Bone marrow (tissue), 2 donors: ENCODE results near the gene L1TD1.
"Not testable (repeated sequence)": the region's sequence is repeated elsewhere in the genome, so short reads cannot be mapped to it uniquely, and the experiment has no call there.

ENCODE experiments used
- DNase-seq, 2 donors: peaks; one replicate each; lab custom pipeline; 2025; lab: John Stamatoyannopoulos, UW

Gene L1TD1, protein sequence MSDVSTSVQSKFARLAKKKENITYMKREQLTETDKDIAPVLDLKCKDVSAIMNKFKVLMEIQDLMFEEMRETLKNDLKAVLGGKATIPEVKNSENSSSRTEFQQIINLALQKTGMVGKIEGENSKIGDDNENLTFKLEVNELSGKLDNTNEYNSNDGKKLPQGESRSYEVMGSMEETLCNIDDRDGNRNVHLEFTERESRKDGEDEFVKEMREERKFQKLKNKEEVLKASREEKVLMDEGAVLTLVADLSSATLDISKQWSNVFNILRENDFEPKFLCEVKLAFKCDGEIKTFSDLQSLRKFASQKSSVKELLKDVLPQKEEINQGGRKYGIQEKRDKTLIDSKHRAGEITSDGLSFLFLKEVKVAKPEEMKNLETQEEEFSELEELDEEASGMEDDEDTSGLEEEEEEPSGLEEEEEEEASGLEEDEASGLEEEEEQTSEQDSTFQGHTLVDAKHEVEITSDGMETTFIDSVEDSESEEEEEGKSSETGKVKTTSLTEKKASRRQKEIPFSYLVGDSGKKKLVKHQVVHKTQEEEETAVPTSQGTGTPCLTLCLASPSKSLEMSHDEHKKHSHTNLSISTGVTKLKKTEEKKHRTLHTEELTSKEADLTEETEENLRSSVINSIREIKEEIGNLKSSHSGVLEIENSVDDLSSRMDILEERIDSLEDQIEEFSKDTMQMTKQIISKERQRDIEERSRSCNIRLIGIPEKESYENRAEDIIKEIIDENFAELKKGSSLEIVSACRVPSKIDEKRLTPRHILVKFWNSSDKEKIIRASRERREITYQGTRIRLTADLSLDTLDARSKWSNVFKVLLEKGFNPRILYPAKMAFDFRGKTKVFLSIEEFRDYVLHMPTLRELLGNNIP

DNA sequence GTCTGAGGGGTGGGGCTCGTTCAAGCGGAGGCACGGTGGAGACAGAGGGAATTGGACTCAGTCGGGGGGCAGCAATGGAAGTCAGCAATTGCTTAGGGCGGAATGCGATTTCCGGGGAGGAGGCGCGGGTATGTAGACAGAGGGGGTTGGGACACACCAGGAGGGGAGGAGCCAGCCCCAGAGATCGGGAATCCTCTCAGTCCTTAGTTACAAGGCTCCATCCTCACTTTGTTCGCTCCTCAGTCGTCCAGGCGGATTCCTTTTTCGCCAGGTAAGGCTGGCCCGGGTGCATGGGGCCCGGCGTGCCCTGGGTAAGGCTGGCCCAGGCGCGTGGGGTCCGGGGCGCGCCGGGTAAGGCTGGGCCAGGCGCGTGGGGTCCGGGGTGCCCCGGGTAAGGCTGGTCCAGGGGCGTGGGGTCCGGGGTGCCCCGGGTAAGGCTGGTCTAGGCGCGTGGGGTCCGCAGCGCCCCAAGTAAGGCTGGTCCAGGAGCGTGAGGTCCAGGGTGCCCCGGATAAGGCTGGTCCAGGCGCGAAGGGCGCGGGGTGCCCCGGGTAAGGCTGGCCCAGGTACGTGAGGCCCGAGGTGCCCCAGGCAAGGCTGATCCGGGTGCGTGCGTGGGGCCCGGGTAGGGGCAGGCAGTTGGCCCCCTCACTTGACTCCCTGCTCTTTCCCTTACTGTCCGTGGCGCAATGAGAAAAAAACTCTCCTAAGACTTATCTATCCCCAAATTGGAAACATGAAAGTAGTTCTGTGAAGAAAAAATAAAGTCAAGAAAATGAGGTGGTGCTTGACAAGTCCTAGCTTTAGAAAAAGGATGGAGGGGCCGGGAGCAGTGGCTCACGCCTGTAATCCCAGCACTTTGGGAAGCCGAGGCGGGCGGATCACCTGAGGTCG is at the start of gene L1TD1:
Gene L1TD1, plus strand, starts transcription at position 199 of the 894 bp plus-strand sequence. CDS start 11,780 bp downstream, outside the sequence.
- no peak for DNase-seq

DNA sequence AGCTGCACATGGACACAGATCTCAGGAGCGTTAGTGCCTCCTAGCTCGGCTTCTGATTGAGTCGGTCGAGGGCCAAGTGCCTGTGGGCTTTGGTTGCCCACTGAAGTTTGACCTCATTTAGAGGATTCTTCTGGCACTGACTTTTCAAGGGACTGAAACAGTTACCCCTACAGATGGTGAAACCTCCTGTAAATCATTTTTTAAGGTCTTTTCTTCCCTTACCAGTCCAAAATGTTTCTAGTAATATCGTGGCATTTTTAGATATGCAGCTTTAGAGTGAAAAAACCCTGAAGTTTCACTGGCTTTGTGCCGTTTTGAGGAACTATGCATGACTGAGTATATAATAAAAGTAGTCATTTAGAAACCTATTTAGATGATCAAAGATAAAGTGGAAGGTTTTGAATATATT is 34.7 kb upstream of the L1TD1 start:
- no peak for DNase-seq

DNA sequence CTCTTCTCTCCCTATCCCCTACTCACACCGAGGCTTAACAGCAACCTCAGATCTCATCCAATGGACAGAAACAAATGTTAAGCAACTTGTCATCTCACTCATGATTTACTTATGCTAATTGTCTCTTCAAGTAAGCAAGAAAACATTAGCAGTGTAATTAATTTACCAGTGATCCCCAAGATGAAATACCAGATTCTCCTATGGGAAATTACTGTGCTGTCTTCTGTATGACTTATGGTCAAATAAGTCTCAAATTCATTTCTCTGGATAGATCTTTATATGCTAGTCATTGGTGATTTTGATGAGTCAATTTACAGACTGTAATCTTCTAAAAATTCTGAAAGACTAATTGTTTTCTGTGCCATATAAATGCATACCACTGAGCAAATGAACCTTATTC is 32.9 kb upstream of the L1TD1 start:
- no peak for DNase-seq

DNA sequence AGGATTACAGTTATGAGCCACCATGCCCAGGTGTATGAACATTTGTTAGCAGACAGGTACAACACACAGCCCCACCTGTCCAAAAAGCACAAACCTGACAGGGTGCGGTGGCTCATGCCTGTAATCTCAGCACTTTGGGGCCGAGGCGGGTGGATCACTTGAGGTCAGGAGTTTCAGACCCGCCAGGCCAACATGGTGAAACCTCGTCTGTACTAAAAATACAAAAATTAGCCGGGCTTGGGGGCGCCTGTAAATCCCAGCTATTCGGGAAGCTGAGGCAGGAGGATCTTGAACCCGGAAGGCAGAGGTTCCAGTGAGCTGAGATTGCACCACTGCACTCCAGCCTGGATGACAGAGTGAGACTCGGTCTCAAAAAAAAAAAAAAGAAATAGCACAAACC is 24.3 kb upstream of the L1TD1 start:
- not testable (repeated sequence) for DNase-seq

DNA sequence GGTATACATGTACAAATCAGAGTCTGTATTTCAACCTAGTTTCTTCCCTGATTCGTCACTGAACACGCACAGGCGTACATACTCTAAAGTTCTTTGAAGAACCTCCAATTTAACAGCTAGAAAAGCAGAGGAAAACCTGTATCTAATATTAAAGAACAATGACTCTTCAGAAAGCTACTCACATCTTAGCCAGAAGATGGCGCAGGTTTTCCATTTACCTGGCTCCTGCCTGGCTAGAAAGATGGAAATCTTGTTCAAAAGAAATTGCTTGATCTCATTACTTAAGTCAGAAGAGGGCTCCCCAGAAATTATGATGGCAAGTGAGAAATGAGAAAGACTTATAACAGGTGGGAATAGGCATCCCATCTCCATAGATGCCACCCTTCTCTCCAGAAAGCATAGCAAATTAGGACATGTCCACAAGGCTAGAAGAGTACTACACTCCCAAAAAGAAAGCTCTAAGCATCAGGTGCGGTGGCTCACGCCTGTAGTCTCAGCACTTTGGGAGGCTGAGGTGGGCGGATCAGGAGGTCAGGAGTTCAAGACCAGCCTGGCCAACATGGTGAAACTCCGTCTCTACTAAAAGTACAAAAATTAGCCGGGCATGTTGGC is 19.0 kb upstream of the L1TD1 start:
- peak in 1 of 2 donors; percentile 4 for DNase-seq

DNA sequence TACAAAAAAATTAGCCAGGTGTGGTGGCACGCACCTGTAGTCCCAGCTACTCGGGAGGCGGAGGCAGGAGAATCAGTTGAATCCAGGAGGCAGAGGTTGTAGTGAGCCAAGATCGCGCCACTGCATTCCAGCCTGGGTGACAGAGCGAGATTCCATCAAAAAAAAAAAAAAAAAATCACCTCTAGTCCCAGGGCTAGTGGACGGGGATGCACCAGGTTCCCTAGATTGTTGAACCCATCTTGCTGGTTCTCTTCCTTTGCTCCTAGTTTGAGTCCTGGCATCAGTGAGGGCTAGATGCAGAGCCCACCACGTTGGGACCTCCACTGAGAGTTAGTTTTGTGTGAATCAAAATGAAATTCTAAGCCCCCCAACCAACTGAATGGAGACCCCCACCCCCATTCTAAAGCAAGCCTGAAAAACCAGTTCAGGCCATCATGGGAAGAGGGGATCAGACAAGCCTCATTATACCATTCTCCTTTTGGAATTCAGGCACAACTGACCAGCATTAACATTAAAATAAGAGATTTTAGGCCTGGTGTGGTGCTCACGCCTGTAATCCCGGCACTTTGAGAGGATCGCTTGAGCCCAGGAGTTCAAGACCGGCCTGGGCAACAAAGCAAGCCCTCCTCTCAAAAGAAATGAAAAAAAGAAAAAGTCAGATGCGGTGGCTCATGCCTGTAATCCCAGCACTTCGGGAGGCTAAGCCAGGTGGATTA is 17.9 kb upstream of the L1TD1 start:
- DNase-seq = no peak

DNA sequence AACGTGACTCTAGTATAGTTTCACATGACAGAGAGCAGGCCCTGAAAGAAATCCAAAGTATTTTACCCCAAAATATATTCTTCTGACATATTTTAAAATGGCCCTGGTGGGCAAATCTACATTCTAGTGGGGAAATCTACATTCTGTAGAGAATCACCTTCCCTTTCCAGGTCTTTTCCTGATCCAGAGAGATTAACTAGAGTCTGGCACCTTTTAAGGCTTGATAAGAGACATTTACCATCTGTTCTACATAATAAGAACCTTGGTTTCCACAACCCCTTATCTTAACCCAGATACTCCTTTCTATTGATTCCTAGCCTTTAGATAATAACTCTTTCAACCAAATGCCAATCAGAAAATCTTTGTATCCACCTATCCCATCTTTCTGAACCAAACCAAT is 17.0 kb upstream of the L1TD1 start:
- no peak for DNase-seq

DNA sequence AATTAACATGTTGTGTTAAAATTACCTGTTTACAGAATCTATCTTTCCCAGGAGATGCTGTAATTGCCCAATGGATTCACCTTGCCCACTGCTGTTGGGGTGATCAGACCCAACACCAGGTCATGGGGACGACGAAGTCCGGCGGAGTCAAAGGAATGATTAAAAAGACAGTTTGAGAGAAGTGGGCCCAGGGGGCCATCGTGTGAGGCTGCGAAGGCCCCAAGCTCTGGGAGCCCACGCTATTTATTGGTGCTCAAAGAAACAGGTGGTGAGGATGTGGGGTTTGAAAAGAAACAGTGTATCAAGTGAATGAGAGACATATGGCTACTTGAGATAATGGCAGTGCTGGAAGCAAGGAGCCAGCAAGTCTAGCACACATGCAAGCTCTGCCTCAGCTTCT is 16.3 kb upstream of the L1TD1 start:
- no peak for DNase-seq

DNA sequence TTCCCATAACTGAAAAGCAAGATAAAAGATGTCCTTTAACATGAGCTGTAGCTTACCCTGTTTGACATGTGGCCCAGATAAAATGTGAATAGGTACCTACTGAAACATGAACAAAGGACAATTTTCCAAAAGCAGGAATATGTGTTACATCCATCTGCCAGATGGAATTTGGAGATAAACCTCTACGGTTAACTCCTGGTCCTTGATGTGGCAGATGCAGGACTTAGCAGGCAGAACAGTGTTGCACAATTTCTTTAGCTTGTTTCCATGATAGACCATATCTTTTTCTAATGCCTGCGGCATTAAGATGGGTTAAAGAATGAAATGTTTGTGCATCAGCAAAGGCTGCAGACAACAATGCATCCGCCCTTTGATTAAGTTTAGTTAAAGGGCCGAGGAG is 14.6 kb upstream of the L1TD1 start:
- not testable (repeated sequence) for DNase-seq

DNA sequence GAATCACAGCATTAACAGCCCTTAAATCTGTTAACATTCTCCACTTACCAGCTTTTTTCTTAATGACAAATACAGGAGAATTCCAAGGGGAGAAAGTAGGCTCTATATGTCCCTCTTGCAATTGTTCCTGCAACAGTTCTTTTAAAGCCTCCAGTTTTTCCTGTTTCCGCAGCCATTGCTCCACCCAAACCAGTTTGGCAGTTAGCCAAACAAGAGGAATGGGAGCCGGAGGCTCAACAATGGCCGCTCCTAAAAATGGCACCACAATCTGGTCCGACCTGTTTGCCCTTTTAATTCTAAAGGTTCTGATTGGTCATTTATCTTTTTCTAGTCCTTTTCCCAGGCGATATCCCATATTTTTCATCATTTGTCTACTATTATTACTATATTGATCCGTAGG is 14.0 kb upstream of the L1TD1 start:
- no peak for DNase-seq

DNA sequence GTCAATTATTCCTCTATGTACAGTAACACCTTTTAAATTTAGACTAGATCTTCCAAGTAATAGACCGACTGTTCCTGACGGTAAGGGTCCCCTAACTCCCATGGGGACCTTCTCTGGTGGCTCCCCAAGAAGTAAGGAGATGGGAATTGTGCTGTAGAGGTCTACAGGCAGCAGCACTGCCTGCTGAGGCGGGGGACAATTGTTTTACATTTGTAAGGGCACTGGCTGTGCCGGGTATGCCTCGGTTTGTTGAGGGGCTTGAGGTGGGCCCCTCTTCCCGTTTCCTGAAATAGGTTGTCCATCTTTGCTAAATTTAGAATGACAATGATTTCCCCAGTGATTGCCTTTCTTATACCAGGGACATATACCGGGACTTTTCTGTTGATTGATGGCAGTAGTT is 13.1 kb upstream of the L1TD1 start:
- no peak for DNase-seq

DNA sequence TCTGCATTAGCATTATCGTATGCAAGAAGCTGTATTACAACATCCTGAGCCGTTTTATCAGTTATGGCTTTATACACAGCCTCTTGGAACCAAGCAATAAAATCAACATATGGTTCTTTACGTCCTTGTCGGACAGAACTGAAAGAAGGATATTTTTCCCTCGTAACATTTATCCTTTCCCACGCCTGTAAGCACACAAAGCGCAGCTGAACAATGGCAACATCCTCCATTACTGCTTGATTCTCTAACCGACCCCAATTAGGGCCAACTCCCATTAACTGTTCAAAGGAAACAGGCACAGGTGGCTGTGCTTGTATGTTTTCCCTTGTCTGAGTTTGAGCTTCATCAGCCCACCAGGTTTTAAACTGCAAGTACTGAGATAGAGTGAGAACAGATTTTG is 12.5 kb upstream of the L1TD1 start:
- DNase-seq = not testable (repeated sequence)

DNA sequence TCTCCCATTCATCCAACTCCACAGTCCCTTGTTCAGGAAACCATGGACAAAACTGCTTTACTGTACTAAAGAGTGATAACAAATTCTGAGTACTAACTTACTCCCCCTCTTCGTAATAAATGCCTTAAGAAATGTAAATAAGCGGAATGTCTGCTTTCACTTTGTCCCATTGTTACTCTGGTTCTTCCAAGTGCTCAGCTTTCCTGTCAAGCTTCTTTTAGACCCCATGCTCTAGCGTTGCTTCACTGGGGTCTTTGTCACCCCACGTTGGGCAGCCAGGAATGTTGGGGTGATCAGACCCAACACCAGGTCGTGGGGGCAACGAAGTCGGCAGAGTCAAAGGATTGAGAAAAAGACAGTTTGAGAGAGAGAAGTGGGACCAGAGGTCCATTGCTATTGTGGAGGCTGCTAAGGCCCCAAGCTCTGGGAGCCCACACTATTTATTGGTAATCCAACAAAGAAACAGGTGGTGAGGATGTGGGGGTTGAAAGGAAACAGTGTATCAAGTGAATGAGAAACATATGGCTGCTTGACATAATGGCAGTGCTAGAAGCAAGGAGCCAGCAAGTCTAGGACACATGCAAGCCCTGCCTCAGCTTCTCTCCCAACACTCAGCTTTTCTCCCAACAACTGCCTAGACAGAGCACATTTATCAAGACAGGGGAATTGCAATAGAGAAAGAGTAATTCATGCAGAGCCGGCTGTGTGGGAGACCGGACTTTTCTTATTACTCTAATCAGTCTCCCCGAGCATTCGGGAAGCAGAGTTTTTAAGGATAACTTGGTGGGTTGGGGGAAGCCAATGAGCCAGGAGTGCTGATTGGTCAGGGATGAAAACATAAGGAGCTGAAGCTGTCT is 11.3 kb upstream of the L1TD1 start:
- DNase-seq = not testable (repeated sequence)

DNA sequence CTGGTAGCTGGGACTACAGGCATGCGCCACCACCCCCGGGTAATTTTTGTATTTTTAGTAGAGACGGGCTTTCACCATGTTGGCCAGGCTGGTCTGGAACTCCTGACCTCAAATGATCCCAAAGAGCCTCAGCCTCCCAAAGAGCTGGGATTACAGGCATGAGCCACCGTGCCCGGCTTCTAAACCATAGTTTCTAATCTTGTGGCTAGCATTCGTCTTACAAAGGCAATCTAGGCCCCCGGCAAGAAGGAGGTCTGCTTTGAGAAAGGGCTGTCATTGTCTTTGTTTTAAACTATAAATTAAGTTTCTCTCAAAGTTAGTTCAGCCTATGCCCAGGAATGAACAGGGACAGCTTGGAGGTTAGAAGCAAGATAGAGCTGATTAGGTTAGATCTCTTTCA is 10.3 kb upstream of the L1TD1 start:
- no peak for DNase-seq

DNA sequence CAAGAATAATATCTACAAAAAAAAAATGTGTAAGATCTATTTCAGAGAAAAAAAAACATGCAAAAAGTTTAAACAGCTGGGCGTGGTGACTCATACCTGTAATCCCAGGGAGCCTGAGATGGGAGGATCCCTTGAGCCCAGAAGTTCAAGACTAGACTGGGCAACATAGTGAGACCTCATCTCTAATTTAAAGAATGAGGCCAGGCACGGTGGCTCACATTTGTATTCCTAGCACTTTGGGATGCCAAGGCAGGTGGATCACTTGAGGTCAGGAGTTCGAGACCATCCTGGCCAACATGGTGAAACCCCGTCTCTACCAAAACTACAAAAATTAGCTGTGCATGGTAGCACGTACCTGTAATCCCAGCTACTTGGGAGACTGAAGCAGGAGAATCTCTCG is 9.4 kb upstream of the L1TD1 start:
- not testable (repeated sequence) for DNase-seq

DNA sequence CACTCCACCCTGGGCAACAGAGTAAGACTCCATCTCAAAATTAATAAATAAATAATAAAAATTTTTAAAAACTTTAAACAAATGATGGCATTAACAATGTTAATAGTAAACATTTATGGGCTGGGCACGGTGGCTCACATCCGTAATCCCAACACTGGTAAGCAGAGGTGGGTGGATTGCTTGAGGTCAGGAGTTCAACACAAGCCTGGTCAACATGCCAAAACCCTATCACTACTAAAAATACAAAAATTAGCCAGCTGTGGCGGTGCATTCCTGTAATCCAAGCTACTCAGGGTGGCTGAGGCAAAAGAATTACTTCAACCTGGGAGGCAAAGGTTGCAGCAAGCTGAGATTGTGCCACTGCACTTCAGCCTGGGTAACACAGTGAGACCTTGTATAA is 9.0 kb upstream of the L1TD1 start:
- DNase-seq = no peak

DNA sequence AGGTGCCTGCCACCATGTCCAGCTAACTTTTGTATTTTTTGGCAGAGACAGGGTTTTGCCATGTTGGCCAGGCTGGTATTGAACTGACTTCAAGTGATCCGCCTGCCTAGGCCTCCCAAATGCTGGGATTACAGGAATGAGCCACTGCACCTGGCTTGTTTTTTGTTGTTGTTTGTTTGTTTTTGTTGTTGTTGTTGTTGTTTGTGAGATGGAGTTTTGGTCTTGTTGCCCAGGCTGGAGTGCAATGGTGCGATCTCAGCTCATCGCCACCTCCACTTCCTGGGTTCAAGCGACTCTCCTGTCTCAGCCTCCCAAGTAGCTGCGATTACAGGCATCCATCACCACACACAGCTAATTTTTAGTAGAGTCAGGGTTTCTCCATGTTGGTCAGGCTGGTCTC is 7.1 kb upstream of the L1TD1 start:
- no peak for DNase-seq

DNA sequence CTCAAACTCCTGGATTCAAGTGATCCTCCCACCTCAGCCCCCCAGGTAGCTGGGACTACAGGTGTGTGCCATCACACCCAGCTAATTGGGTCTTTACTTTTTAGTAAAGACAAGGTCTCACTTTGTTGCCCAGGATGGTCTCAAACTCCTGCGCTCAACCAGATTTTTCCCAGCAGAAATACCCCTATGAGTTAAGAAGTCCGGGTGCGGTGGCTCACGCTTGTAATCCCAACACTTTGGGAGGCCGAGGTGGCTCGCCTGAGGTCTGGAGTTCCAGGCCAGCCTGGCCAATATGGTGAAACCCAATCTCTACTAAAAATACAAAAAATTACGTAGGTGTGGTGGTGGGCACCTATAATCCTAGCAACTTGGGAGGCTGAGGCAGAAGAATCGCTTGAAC is 6.5 kb upstream of the L1TD1 start:
- no peak for DNase-seq

DNA sequence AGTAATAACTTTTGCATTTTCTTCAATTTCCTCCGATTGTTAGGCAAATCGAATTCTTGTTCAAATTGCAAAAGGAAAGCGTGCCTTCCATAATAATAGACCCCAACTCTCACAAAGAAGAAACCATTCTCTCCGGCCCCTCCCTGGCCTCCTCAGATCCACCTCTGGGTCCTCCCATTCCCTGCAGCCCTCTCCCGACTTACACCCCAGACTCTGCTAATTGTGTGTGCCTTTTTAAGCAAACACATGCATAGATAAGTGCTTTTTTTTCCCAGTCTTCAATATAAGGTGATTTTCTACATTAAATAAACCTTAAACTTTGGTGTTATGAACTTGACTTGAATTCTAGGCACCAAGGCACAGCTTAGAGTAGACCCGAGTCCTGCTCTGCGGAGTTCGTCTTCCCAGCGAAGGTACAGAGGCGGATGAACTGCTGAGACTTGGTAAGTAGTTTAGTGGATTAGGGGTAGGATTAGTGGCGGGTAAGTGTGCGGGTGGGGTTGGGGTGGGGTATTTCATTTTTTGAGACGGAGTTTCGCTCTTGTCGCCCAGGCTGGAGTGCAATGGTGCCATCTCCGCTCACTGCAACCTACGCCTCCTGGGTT is 1.5 kb downstream of the L1TD1 start:
- DNase-seq = no peak
